Suprapubic skin (tissue), 4 donors: ENCODE data around the gene HDAC5. TPM values are rescaled to one million over a fixed set of nuclear protein-coding genes. Genes with fewer than 3 reads are reported as not detected.
"Not testable (repeated sequence)": the region's sequence is repeated elsewhere in the genome, so short reads cannot be mapped to it uniquely, and the experiment has no call there.

ENCODE experiments used
- DNase-seq, 2 donors: peaks; one replicate each; pipeline ENCODE4 v3.0.0-alpha.2; 2019; ENCODE audit warnings: low spot score in 2 of 2
- H3K27ac ChIP-seq: fragments of 200-600 bp; sonication (generic); one replicate; pipeline ENCODE4 v1.5.1; 2019
- H3K27me3 ChIP-seq: fragments of 200-600 bp; sonication (generic); one replicate; pipeline ENCODE4 v1.5.1; 2019
- H3K36me3 ChIP-seq: fragments of 200-600 bp; sonication (generic); one replicate; pipeline ENCODE4 v1.5.1; 2019
- H3K4me1 ChIP-seq: fragments of 200-600 bp; sonication (generic); one replicate; pipeline ENCODE4 v1.5.1; 2019
- H3K4me3 ChIP-seq: fragments of 200-600 bp; sonication (generic); one replicate; pipeline ENCODE4 v1.5.1; 2019; ENCODE audit warnings: mild to moderate bottlenecking
- H3K9me3 ChIP-seq: fragments of 200-600 bp; sonication (generic); one replicate; pipeline ENCODE4 v1.5.1; 2019
- CTCF ChIP-seq, 2 donors: fragments of 200-600 bp in 1 of 2; fragments of 450-650 bp in 1 of 2; sonication (generic) in 1 of 2; IDR thresholded peaks; one replicate each; pipeline ENCODE4 v1.5.1; 2016 to 2019; ENCODE audit warnings: antibody characterized with exemption in 2 of 2, mild to moderate bottlenecking in 1 of 2, moderate library complexity in 1 of 2
- EP300 ChIP-seq: sonication (generic); formaldehyde crosslinking; IDR thresholded peaks from one replicate; pipeline ENCODE4 v1.6.1; 2017; ENCODE audit warnings: antibody characterized with exemption
- POLR2A ChIP-seq, 2 donors: fragments of 450-650 bp; IDR thresholded peaks; one replicate each; pipeline ENCODE4 v1.6.1; 2017; ENCODE audit warnings: antibody characterized with exemption in 2 of 2, mild to moderate bottlenecking in 2 of 2, moderate library complexity in 2 of 2
- POLR2AphosphoS5 ChIP-seq, 3 donors: sonication (generic); formaldehyde crosslinking; IDR thresholded peaks; one replicate each; pipeline ENCODE4 v1.6.1; 2017; ENCODE audit warnings: antibody characterized with exemption in 3 of 3
- WGBS: methylation state at CpG from one replicate; pipeline ENCODE4 v1.1.5; 2018; 5-methylcytosine and 5-hydroxymethylcytosine counted together
- total RNA-seq, 4 donors: library from RNA; depleted of rRNA; stranded (reverse); fragments of >200 nt; gene quantifications; one replicate each; pipeline ENCODE4 v1.1.0, GENCODE V29; 2016

HDAC5 gene
- total RNA-seq, 4 donors from 2014 or later = 135 to 197 (median 168) TPM

GRCh38 chr17:44149750-44150329 lies 26.4 kb upstream of the HDAC5 start:
- no peaks in the 10 kb centered on the region for H3K27me3 ChIP-seq
- H3K4me3 ChIP-seq = no peak overlapping the region
- TF ChIP-seq POLR2A (IDR thresholded peaks at IDR 0.05) (no peak), EP300 (no peak), CTCF (IDR thresholded peaks at IDR 0.05) (no peak), POLR2AphosphoS5 (IDR thresholded peaks at IDR 0.05) (no peak)
- H3K9me3 ChIP-seq = no peaks in the 10 kb centered on the region
- peaks cover 5% of the 10 kb centered on the region for H3K4me1 ChIP-seq
- DNase-seq = no peak
- 97% methylated on average over 4 of the region's 4 CpGs for WGBS
- no peak overlapping the region for H3K27ac ChIP-seq
- H3K36me3 ChIP-seq = peaks cover 4% of the 10 kb centered on the region

- H3K36me3 ChIP-seq, DNase-seq, H3K4me3 ChIP-seq, H3K4me1 ChIP-seq, H3K27ac ChIP-seq, H3K27me3 ChIP-seq, H3K9me3 ChIP-seq: not testable (repeated sequence)
- 87% methylated on average over 3 of the region's 3 CpGs for WGBS
Measured at GRCh38 chr17:44149066-44149465, 25.6 kb upstream of the HDAC5 start.

GRCh38 chr17:44147812-44148211 lies 24.4 kb upstream of the HDAC5 start:
- no peak for DNase-seq
- 79% methylated on average over 2 of the region's 4 CpGs for WGBS
- H3K4me3 ChIP-seq = no peak overlapping the region

GRCh38 chr17:44146375-44147346 lies 23.2 kb upstream of the HDAC5 start:
- H3K27me3 ChIP-seq = no peaks in the 10 kb centered on the region
- no peak for DNase-seq
- H3K27ac ChIP-seq = no peak overlapping the region
- WGBS = 45% methylated on average over 2 of the region's 2 CpGs
- TF ChIP-seq POLR2A (IDR thresholded peaks at IDR 0.05) = no peak
- TF ChIP-seq EP300 = no peak
- no peak for TF ChIP-seq CTCF (IDR thresholded peaks at IDR 0.05)
- no peak for TF ChIP-seq POLR2AphosphoS5 (IDR thresholded peaks at IDR 0.05)
- H3K9me3 ChIP-seq = no peaks in the 10 kb centered on the region
- H3K4me3 ChIP-seq = no peak overlapping the region
- peaks cover 12% of the 10 kb centered on the region for H3K4me1 ChIP-seq
- peaks cover 4% of the 10 kb centered on the region for H3K36me3 ChIP-seq

More at GRCh38 chr17:44147812-44148211, 24.4 kb upstream of the HDAC5 start:
- H3K9me3 ChIP-seq = no peaks in the 10 kb centered on the region
- H3K27me3 ChIP-seq = no peaks in the 10 kb centered on the region
- peaks cover 4% of the 10 kb centered on the region for H3K36me3 ChIP-seq
- H3K27ac ChIP-seq = no peak overlapping the region
- peaks cover 3% of the 10 kb centered on the region for H3K4me1 ChIP-seq
- TF ChIP-seq POLR2A (IDR thresholded peaks at IDR 0.05) (no peak), CTCF (IDR thresholded peaks at IDR 0.05) (no peak), POLR2AphosphoS5 (IDR thresholded peaks at IDR 0.05) (no peak), EP300 (no peak)

GRCh38 chr17:44144966-44145739 lies 21.7 kb upstream of the HDAC5 start:
- DNase-seq = no peak
- Histone ChIP-seq H3K4me3 (no peak overlapping the region), H3K4me1 (peaks cover 16% of the 10 kb centered on the region), H3K9me3 (no peaks in the 10 kb centered on the region), H3K36me3 (peaks cover 4% of the 10 kb centered on the region), H3K27ac (no peak overlapping the region), H3K27me3 (no peaks in the 10 kb centered on the region)
- peak; percentile 73 for TF ChIP-seq EP300
- TF ChIP-seq POLR2A (IDR thresholded peaks at IDR 0.05) = no peak
- WGBS = 91% methylated on average over 7 of the region's 7 CpGs

GRCh38 chr17:44143921-44144320 lies 20.5 kb upstream of the HDAC5 start:
- not testable (repeated sequence) for H3K4me3 ChIP-seq, H3K27me3 ChIP-seq, H3K27ac ChIP-seq, H3K9me3 ChIP-seq, H3K36me3 ChIP-seq, DNase-seq
- peaks cover 18% of the 10 kb centered on the region for H3K4me1 ChIP-seq
- 92% methylated on average over 8 of the region's 8 CpGs for WGBS
